Transverse colon (tissue), 3 donors: Measurements from ENCODE around the gene RAET1E.

Experiments
- EP300 ChIP-seq: sonication (generic); formaldehyde crosslinking; IDR thresholded peaks from one replicate; pipeline ENCODE4 v1.6.1; 2017; ENCODE audit warnings: antibody characterized with exemption, low read depth
- POLR2A ChIP-seq: fragments of 450-650 bp; IDR thresholded peaks from one replicate; pipeline ENCODE4 v1.6.1; 2016; ENCODE audit warnings: antibody characterized with exemption, mild to moderate bottlenecking, moderate library complexity
- TF ChIP-seq, protein P1 (sequence below), 5 experiments: fragments of 200-600 bp in 3 of 5; fragments of 450-650 bp in 2 of 5; sonication (generic) in 3 of 5; IDR thresholded peaks; 1 replicate in 2 of 5; 2 replicates in 3 of 5; pipeline ENCODE4 v1.5.1; 2016 to 2017; ENCODE audit warnings: antibody characterized with exemption in 5 of 5, inconsistent platforms in 3 of 5, mild to moderate bottlenecking in 2 of 5, moderate library complexity in 1 of 5

DNA sequence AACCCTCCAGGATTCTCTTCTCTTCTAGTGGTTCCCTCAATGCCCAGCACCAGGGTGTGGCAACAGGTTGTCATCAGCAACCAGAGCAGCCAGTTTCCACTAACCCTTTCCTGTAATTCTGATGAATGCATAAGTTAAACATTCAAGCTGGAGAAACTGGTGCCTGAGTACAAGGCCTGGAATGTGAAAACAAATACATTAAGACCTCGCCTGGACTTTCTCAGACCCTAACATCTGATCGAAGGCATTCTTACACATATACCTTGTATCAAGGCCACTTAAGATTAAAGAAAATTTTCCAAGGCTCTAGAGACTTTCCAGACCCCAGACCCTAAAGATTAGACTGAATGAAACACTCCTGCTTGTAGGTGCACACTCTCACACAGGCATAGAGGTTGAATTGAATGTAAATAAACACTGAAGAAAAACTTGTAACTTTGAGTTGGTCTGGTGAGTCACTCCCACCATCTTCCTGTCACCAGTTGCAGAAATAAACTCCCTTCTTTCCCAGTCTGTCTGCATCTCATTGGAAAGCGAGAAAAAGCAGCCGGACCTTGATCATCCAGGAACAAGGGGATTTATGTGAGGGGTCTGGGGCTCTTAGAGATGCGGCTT, 42.8 kb downstream of the RAET1E start:
- TF ChIP-seq, protein P1, sequence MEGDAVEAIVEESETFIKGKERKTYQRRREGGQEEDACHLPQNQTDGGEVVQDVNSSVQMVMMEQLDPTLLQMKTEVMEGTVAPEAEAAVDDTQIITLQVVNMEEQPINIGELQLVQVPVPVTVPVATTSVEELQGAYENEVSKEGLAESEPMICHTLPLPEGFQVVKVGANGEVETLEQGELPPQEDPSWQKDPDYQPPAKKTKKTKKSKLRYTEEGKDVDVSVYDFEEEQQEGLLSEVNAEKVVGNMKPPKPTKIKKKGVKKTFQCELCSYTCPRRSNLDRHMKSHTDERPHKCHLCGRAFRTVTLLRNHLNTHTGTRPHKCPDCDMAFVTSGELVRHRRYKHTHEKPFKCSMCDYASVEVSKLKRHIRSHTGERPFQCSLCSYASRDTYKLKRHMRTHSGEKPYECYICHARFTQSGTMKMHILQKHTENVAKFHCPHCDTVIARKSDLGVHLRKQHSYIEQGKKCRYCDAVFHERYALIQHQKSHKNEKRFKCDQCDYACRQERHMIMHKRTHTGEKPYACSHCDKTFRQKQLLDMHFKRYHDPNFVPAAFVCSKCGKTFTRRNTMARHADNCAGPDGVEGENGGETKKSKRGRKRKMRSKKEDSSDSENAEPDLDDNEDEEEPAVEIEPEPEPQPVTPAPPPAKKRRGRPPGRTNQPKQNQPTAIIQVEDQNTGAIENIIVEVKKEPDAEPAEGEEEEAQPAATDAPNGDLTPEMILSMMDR (IDR thresholded peaks at IDR 0.05) = no peak
- TF ChIP-seq EP300 = no peak
- no peak for TF ChIP-seq POLR2A
